GM12878 (cell line): Measurements from ENCODE around the gene SLC25A51. TPM values are rescaled to one million over a fixed set of nuclear protein-coding genes. Genes with fewer than 3 reads are reported as not detected.

ENCODE experiments used
- ATAC-seq: fragments of 200-7000 bp; cut with Tn5 transposase; 3 replicates; pipeline ENCODE4 v1.9.1; 2020; ENCODE audit warnings: mild to moderate bottlenecking, moderate library complexity
- BruUV-seq: library from RNA; stranded (reverse); fragments of 400-500 nt; replicated peaks from 2 replicates; lab custom pipeline; 2021; lab: Mats Ljungman, UMichigan
- CTCF ChIA-PET: fragments of 300-600 bp; sonication (Branson Sonifier 250); formaldehyde crosslinking; extraction: SDS; loops from one replicate; lab custom pipeline; 2021; ENCODE audit warnings: inconsistent platforms; lab: Yijun Ruan, JAX
- POLR2A ChIA-PET: fragments of 350-600 bp; formaldehyde crosslinking; extraction: SDS; loops from one replicate; lab custom pipeline; 2021; ENCODE audit warnings: inconsistent platforms; lab: Charles Lee
- RAD21 ChIA-PET: fragments of 300-600 bp; sonication (Branson Sonifier 250); formaldehyde crosslinking; loops from one replicate; lab custom pipeline; 2023; ENCODE audit warnings: antibody characterized with exemption; ENCODE audit not compliant: unreplicated experiment; lab: Charles Lee
- SMC1A ChIA-PET: fragments of 300-600 bp; sonication (Branson Sonifier 250); formaldehyde crosslinking; loops from one replicate; lab custom pipeline; 2023; ENCODE audit not compliant: unreplicated experiment, uncharacterized antibody; lab: Charles Lee
- DNase-seq: peaks from one replicate; pipeline ENCODE4 v3.0.0-alpha.2; 2011; ENCODE audit warnings: low read depth, low spot score
- FAIRE-seq: peaks from 3 replicates; lab custom pipeline; 2011; peaks lifted over from hg19 to GRCh38; lab: Jason Lieb, UNC
- H2AFZ ChIP-seq: 2 replicates; pipeline ENCODE4 v1.6.0; 2011; ENCODE audit warnings: low read depth, low read length, control low read depth; ENCODE audit not compliant: control insufficient read depth
- H3K27ac ChIP-seq: 2 replicates; pipeline ENCODE4 v1.5.1; 2011; ENCODE audit warnings: control low read depth; ENCODE audit not compliant: control insufficient read depth, insufficient read depth
- H3K27me3 ChIP-seq, 2 experiments: replicated peaks in 1 of 2; 2 replicates each; pipeline versions ENCODE4 v1.6.0 to v1.6.1; 2011; ENCODE audit warnings: low read length in 1 of 2; ENCODE audit not compliant: control insufficient read depth in 2 of 2, insufficient read depth in 2 of 2
- H3K36me3 ChIP-seq, 2 experiments: 2 replicates each; pipeline ENCODE4 v1.5.1; 2011; ENCODE audit warnings: low read length in 1 of 2; ENCODE audit not compliant: control insufficient read depth in 2 of 2, insufficient read depth in 2 of 2
- H3K4me1 ChIP-seq: 2 replicates; pipeline ENCODE4 v1.6.1; 2011; ENCODE audit warnings: mild to moderate bottlenecking, low read length, moderate library complexity, mixed read lengths; ENCODE audit not compliant: control insufficient read depth, insufficient read depth
- H3K4me2 ChIP-seq: 2 replicates; pipeline ENCODE4 v1.6.0; 2011; ENCODE audit warnings: control low read depth; ENCODE audit not compliant: control insufficient read depth, insufficient read depth
- H3K4me3 ChIP-seq: fragments of 200-600 bp; sonication (generic); 2 replicates; pipeline ENCODE4 v1.5.1; 2016
- H3K79me2 ChIP-seq: 2 replicates; pipeline ENCODE4 v1.6.0; 2011; ENCODE audit warnings: low read length; ENCODE audit not compliant: control insufficient read depth, insufficient read depth
- H3K9ac ChIP-seq: 2 replicates; pipeline ENCODE4 v1.8.0; 2011; ENCODE audit warnings: low read length, control low read depth, mixed read lengths; ENCODE audit not compliant: control insufficient read depth, insufficient read depth
- H3K9me3 ChIP-seq: replicated peaks from 3 replicates; pipeline ENCODE4 v1.5.1; 2011; ENCODE audit warnings: mild to moderate bottlenecking, low read length; ENCODE audit not compliant: control insufficient read depth, insufficient read depth
- H4K20me1 ChIP-seq: 2 replicates; pipeline ENCODE4 v1.6.0; 2011; ENCODE audit not compliant: control insufficient read depth, insufficient read depth
- CREM ChIP-seq: IDR thresholded peaks from 2 replicates; pipeline ENCODE4 v1.6.1; 2014; ENCODE audit warnings: antibody characterized with exemption, low read depth
- IKZF2 ChIP-seq, 2 experiments: fragments of 450-650 bp; IDR thresholded peaks; 2 replicates each; pipeline ENCODE4 v1.6.1; 2017; ENCODE audit warnings: mild to moderate bottlenecking in 2 of 2, moderate library complexity in 2 of 2
- PAX8 ChIP-seq: fragments of 450-650 bp; IDR thresholded peaks from 2 replicates; pipeline ENCODE4 v1.6.1; 2017; ENCODE audit warnings: mild to moderate bottlenecking, moderate library complexity
- WGBS: methylation state at CpG from one replicate; pipeline ENCODE4 v1.1.6; 2016; ENCODE audit warnings: low lambda C conversion rate; ENCODE audit not compliant: insufficient replicate concordance, insufficient coverage; ENCODE audit errors: missing lambda C conversion rate; 5-methylcytosine and 5-hydroxymethylcytosine counted together
- in situ Hi-C: fragments of 300-500 bp; cut with MboI; formaldehyde crosslinking; loops from 9 replicates; pipeline ENCODE4 v1.14.3; 2018; ENCODE audit warnings: mixed read lengths
- intact Hi-C: fragments of 100-400 bp; cut with micrococcal nuclease; formaldehyde crosslinking; loops from one replicate; pipeline ENCODE4 v1.14.2; 2022; ENCODE audit not compliant: unreplicated experiment
- polyA plus RNA-seq, 11 experiments: library from polyadenylated mRNA; depleted of rRNA in 4 of 11; unstranded in 6 of 11; stranded (reverse) in 5 of 11; fragments of >200 nt; fragmentation: Nextera tagmentation in 4 of 11; fragmentation: Illumina TruSeq in 1 of 11; extraction: Ambion mirVana in 4 of 11; extraction: Trizol in 1 of 11; gene quantifications; 1 replicate in 1 of 11; 2 replicates in 10 of 11; pipeline versions ENCODE4 v1.2.1 to v1.2.3, GENCODE V29; 2011 to 2016; ENCODE audit warnings: inconsistent platforms in 2 of 11, missing spikeins in 2 of 11, low read depth in 1 of 11
- total RNA-seq, 4 experiments: library from RNA; depleted of rRNA in 3 of 4; stranded (reverse); fragments of >200 nt in 3 of 4; fragmentation: Illumina TruSeq in 1 of 4; extraction: Trizol in 1 of 4; gene quantifications; 2 replicates each; pipeline versions ENCODE4 v1.2.1 to v1.2.3, GENCODE V29; 2013 to 2021
- TF ChIP-seq, protein P1 (sequence below): fragments of 450-650 bp; IDR thresholded peaks from 2 replicates; pipeline ENCODE4 v1.6.1; 2016; ENCODE audit warnings: mild to moderate bottlenecking, moderate library complexity, borderline replicate concordance

Gene SLC25A51
- total and polyA plus RNA-seq, 10 of the 15 experiments (the other 5 are each of a cell fraction or from before 2014, with no cell fraction given): 3.8 to 29.3 (median 13.2) TPM

DNA sequence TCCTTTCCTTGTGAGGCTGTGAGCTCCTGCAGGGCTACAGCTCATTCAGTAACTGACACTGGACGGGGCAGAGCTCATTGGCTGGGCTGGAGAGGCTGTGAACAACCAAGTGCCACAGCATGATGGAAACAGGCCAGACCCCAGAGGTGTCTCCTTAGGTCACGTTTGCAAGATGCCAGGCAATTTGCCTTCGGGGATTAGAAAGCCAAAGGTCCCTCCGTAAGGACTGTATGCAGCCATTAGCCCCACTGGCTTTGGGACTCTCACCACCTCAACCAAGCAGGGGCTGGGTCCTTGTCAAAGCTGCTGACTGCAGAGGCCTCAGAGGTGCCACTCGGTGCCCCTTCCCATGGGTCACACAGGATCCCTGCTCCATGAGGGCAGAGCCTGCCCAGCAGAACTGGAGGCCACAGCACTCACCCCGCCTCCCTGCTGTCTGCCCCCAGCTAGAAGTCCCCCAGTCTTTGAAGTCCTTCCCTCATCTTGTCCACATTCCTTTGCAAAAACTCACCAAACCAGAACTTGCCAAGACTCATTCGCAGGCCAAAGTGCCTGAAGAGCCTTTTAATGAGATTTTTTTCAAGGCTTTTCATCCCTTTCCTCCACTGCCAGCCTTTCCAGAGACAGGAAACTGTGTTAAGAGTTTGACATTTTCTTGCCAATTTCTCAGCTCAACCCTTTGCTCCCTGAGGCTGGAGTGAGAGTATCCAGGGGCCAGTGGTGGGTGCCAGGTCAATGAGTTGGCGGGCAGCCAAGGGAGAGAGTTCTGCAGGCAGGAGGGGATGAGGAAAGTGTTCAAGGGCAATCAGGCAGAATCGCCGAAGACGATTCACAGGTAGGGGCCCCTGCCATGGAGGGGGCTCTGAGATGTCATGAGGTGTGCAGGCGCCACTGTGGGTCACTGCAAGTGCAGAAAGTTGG is 39.7 kb upstream of the SLC25A51 start:
- H3K9ac ChIP-seq: no peak overlapping the region
- BruUV-seq: no TSS peak
- no peak overlapping the region for H3K27ac ChIP-seq
- no peaks in the 10 kb centered on the region for H3K79me2 ChIP-seq
- H3K27me3 ChIP-seq: no peaks in the 10 kb centered on the region; a peak in 1 of 4 replicates
- no peaks in the 10 kb centered on the region; a peak in 1 of 4 replicates for H3K36me3 ChIP-seq
- FAIRE-seq (no peak), DNase-seq (no peak), ATAC-seq (no peak)
- no peaks in the 10 kb centered on the region for H3K9me3 ChIP-seq
- intact Hi-C loops: no loop called here
- no peak for TF ChIP-seq IKZF2 (IDR thresholded peaks at IDR 0.05)
- TF ChIP-seq PAX8: no peak
- no peak for TF ChIP-seq CREM
- TF ChIP-seq, protein P1, sequence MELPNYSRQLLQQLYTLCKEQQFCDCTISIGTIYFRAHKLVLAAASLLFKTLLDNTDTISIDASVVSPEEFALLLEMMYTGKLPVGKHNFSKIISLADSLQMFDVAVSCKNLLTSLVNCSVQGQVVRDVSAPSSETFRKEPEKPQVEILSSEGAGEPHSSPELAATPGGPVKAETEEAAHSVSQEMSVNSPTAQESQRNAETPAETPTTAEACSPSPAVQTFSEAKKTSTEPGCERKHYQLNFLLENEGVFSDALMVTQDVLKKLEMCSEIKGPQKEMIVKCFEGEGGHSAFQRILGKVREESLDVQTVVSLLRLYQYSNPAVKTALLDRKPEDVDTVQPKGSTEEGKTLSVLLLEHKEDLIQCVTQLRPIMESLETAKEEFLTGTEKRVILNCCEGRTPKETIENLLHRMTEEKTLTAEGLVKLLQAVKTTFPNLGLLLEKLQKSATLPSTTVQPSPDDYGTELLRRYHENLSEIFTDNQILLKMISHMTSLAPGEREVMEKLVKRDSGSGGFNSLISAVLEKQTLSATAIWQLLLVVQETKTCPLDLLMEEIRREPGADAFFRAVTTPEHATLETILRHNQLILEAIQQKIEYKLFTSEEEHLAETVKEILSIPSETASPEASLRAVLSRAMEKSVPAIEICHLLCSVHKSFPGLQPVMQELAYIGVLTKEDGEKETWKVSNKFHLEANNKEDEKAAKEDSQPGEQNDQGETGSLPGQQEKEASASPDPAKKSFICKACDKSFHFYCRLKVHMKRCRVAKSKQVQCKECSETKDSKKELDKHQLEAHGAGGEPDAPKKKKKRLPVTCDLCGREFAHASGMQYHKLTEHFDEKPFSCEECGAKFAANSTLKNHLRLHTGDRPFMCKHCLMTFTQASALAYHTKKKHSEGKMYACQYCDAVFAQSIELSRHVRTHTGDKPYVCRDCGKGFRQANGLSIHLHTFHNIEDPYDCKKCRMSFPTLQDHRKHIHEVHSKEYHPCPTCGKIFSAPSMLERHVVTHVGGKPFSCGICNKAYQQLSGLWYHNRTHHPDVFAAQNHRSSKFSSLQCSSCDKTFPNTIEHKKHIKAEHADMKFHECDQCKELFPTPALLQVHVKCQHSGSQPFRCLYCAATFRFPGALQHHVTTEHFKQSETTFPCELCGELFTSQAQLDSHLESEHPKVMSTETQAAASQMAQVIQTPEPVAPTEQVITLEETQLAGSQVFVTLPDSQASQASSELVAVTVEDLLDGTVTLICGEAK: no peak
- no peak overlapping the region for H3K4me2 ChIP-seq
- RAD21 ChIA-PET: interaction anchor here (0.9 kb wide), 1 partner anchor 27 kb away, joined by 3 read pairs; no protein-coding TSS in a partner anchor
- H3K4me3 ChIP-seq: no peak overlapping the region
- WGBS: 40% methylated on average over 12 of the region's 12 CpGs
- no peaks in the 10 kb centered on the region for H4K20me1 ChIP-seq
- in situ Hi-C loops: no loop called here
- POLR2A ChIA-PET: interaction anchor here (0.5 kb wide), 1 partner anchor 528 kb away, joined by 5 read pairs; no protein-coding TSS in a partner anchor
- no peaks in the 10 kb centered on the region for H3K4me1 ChIP-seq
- SMC1A ChIA-PET: interaction anchor here (1.3 kb wide), 1 partner anchor 117 kb away, joined by 4 read pairs; no protein-coding TSS in a partner anchor
- H2AFZ ChIP-seq: no peak overlapping the region
- CTCF ChIA-PET: no interaction called here
